A549 (cell line): ENCODE data around the gene CHFR. TPM values are rescaled to one million over a fixed set of nuclear protein-coding genes. Genes with fewer than 3 reads are reported as not detected.
A peak's percentile ranks its signal among the peaks of the same experiment; 100 is the strongest.

Experiments used
- ATAC-seq, 2 experiments: fragments of 200-7000 bp in 1 of 2; fragments of >200 bp in 1 of 2; cut with Nextera tagmentation in 1 of 2; cut with Tn5 transposase in 1 of 2; 3 replicates each; pipeline versions ENCODE4 v1.8.0 to v1.9.1; 2018 to 2020; ENCODE audit warnings: mild to moderate bottlenecking in 1 of 2, moderate library complexity in 1 of 2
- CTCF ChIA-PET: fragments of 300-600 bp; sonication (Branson Sonifier 250); formaldehyde crosslinking; extraction: SDS; loops from one replicate; lab custom pipeline; 2021; ENCODE audit warnings: antibody characterized with exemption, inconsistent platforms; lab: Yijun Ruan, JAX
- POLR2A ChIA-PET: fragments of 350-600 bp; formaldehyde crosslinking; extraction: SDS; loops from one replicate; lab custom pipeline; 2021; ENCODE audit warnings: antibody characterized with exemption, inconsistent platforms; lab: Yijun Ruan, JAX
- DNase-seq, 2 experiments: peaks; one replicate each; pipeline versions ENCODE4 v3.0.0 to v3.0.0-alpha.2; 2011 to 2016; ENCODE audit warnings: low read depth in 1 of 2, low spot score in 1 of 2
- FAIRE-seq: peaks from 2 replicates; lab custom pipeline; 2011; peaks lifted over from hg19 to GRCh38; lab: Jason Lieb, UNC
- H3K27ac ChIP-seq, 2 experiments: fragments of >200 bp; sonication (Bioruptor Twin); formaldehyde crosslinking; 3 replicates each; pipeline ENCODE4 v1.5.1; 2016 to 2017
- H3K4me1 ChIP-seq: fragments of >200 bp; sonication (Bioruptor Twin); formaldehyde crosslinking; 3 replicates; pipeline ENCODE4 v1.6.1; 2016
- H3K4me2 ChIP-seq: fragments of >200 bp; sonication (Bioruptor Twin); formaldehyde crosslinking; 3 replicates; pipeline ENCODE4 v1.6.1; 2016
- H3K4me3 ChIP-seq: fragments of >200 bp; sonication (Bioruptor Twin); formaldehyde crosslinking; 3 replicates; pipeline ENCODE4 v1.5.1; 2016
- H3K9me3 ChIP-seq: fragments of >200 bp; sonication (Bioruptor Twin); formaldehyde crosslinking; 3 replicates; pipeline ENCODE4 v1.6.1; 2016
- ATOH8 ChIP-seq: fragments of 250-450 bp; sonication (Bioruptor Pico); IDR thresholded peaks from 2 replicates; pipeline ENCODE4 v1.5.0; 2020; ENCODE audit warnings: low read depth, mild to moderate bottlenecking, moderate library complexity
- BHLHE40 ChIP-seq: IDR thresholded peaks from 2 replicates; pipeline ENCODE4 v1.6.1; 2012; ENCODE audit warnings: low read depth, low read length, inconsistent platforms
- CBX2 ChIP-seq: fragments of 200-600 bp; sonication (generic); IDR thresholded peaks from 2 replicates; pipeline ENCODE4 v1.6.1; 2016; ENCODE audit warnings: low read depth, mild to moderate bottlenecking, borderline replicate concordance
- CEBPB ChIP-seq, 2 experiments: fragments of >200 bp in 1 of 2; sonication (Bioruptor Twin) in 1 of 2; formaldehyde crosslinking in 1 of 2; IDR thresholded peaks; 2 replicates each; pipeline ENCODE4 v1.6.1; 2012 to 2016
- E2F6 ChIP-seq: IDR thresholded peaks from 2 replicates; pipeline ENCODE4 v1.6.1; 2012; ENCODE audit warnings: low read depth, borderline replicate concordance
- EHF ChIP-seq: fragments of 250-450 bp; sonication (Bioruptor Pico); IDR thresholded peaks from 2 replicates; pipeline ENCODE4 v1.5.0; 2020; ENCODE audit warnings: mild to moderate bottlenecking
- EHMT2 ChIP-seq: fragments of 200-600 bp; sonication (generic); IDR thresholded peaks from 2 replicates; pipeline ENCODE4 v1.6.1; 2016; ENCODE audit warnings: antibody characterized with exemption, low read depth, mild to moderate bottlenecking, moderate library complexity
- EP300 ChIP-seq, 2 experiments: fragments of >200 bp; sonication (Bioruptor Twin); formaldehyde crosslinking; IDR thresholded peaks; 2 replicates in 1 of 2; 3 replicates in 1 of 2; pipeline ENCODE4 v1.6.1; 2016 to 2017
- ESRRA ChIP-seq: fragments of 150-350 bp; IDR thresholded peaks from 2 replicates; pipeline ENCODE4 v1.6.1; 2014; ENCODE audit warnings: mild to moderate bottlenecking, low read length, borderline replicate concordance
- FOSB ChIP-seq: fragments of 250-450 bp; sonication (Bioruptor Pico); IDR thresholded peaks from 2 replicates; pipeline ENCODE4 v1.5.0; 2020; ENCODE audit warnings: mild to moderate bottlenecking, moderate library complexity
- FOSL2 ChIP-seq, 2 experiments: fragments of 450-650 bp in 1 of 2; fragments of >200 bp in 1 of 2; sonication (Bioruptor Twin) in 1 of 2; formaldehyde crosslinking; IDR thresholded peaks; 2 replicates each; pipeline versions ENCODE4 v1.5.0 to v1.6.1; 2016 to 2020; ENCODE audit warnings: mild to moderate bottlenecking in 1 of 2, moderate library complexity in 1 of 2
- FOXS1 ChIP-seq: fragments of 250-450 bp; sonication (Bioruptor Pico); IDR thresholded peaks from 2 replicates; pipeline ENCODE4 v1.5.0; 2020; ENCODE audit warnings: mild to moderate bottlenecking, moderate library complexity
- GATA3 ChIP-seq: IDR thresholded peaks from 2 replicates; pipeline ENCODE4 v1.6.1; 2012; ENCODE audit warnings: borderline replicate concordance
- HES2 ChIP-seq: fragments of >200 bp; sonication (Bioruptor Twin); formaldehyde crosslinking; IDR thresholded peaks from 2 replicates; pipeline ENCODE4 v1.6.1; 2016
- HEYL ChIP-seq: fragments of 250-450 bp; sonication (Bioruptor Pico); IDR thresholded peaks from 2 replicates; pipeline ENCODE4 v1.8.0; 2021; ENCODE audit warnings: mild to moderate bottlenecking, moderate library complexity
- HMGXB4 ChIP-seq: fragments of 250-450 bp; sonication (Bioruptor Pico); IDR thresholded peaks from 2 replicates; pipeline ENCODE4 v1.5.0; 2021; ENCODE audit warnings: mild to moderate bottlenecking, moderate library complexity, borderline replicate concordance
- HOXB5 ChIP-seq: fragments of 250-450 bp; sonication (Bioruptor Pico); IDR thresholded peaks from 2 replicates; pipeline ENCODE4 v1.5.0; 2020; ENCODE audit warnings: mild to moderate bottlenecking, moderate library complexity
- JUNB ChIP-seq: fragments of >200 bp; sonication (Bioruptor Twin); formaldehyde crosslinking; IDR thresholded peaks from 2 replicates; pipeline ENCODE4 v1.6.1; 2016
- KDM5A ChIP-seq: fragments of 200-600 bp; sonication (generic); IDR thresholded peaks from 2 replicates; pipeline ENCODE4 v1.6.1; 2016; ENCODE audit warnings: antibody characterized with exemption, mild to moderate bottlenecking
- MAFK ChIP-seq: fragments of 450-650 bp; IDR thresholded peaks from 2 replicates; pipeline ENCODE4 v1.6.1; 2014; ENCODE audit not compliant: partially characterized antibody
- MAX ChIP-seq: IDR thresholded peaks from 2 replicates; pipeline ENCODE4 v1.6.1; 2012
- MYC ChIP-seq: IDR thresholded peaks from 2 replicates; pipeline ENCODE4 v1.6.1; 2012; ENCODE audit warnings: mild to moderate bottlenecking, inconsistent platforms, low read length, improper control_type of control experiment, borderline replicate concordance
- NFE2L2 ChIP-seq: fragments of 150-350 bp; conservative IDR thresholded peaks from 2 replicates; pipeline ENCODE4 v1.6.1; 2014; ENCODE audit warnings: low read length
- NPAS2 ChIP-seq: fragments of 250-450 bp; sonication (Bioruptor Pico); IDR thresholded peaks from 2 replicates; pipeline ENCODE4 v1.8.0; 2022; ENCODE audit warnings: mild to moderate bottlenecking, moderate library complexity, borderline replicate concordance
- PHF8 ChIP-seq: fragments of 200-600 bp; sonication (generic); IDR thresholded peaks from 2 replicates; pipeline ENCODE4 v1.6.1; 2016; ENCODE audit warnings: low read depth, mild to moderate bottlenecking, antibody characterized with exemption, moderate library complexity, borderline replicate concordance
- POLR2A ChIP-seq: IDR thresholded peaks from 2 replicates; pipeline ENCODE4 v1.6.1; 2012; ENCODE audit warnings: mild to moderate bottlenecking, low read length
- POLR2AphosphoS2 ChIP-seq: conservative IDR thresholded peaks from 2 replicates; pipeline ENCODE4 v1.6.1; 2012; ENCODE audit warnings: low read length, improper control_type of control experiment, inconsistent platforms
- RAD21 ChIP-seq, 2 experiments: fragments of >200 bp in 1 of 2; sonication (Bioruptor Twin) in 1 of 2; formaldehyde crosslinking in 1 of 2; IDR thresholded peaks in 1 of 2; conservative IDR thresholded peaks in 1 of 2; 2 replicates in 1 of 2; 3 replicates in 1 of 2; pipeline ENCODE4 v1.6.1; 2012 to 2018; ENCODE audit warnings: inconsistent platforms in 1 of 2
- RNF2 ChIP-seq: fragments of 200-600 bp; sonication (generic); IDR thresholded peaks from 2 replicates; pipeline ENCODE4 v1.6.1; 2016; ENCODE audit warnings: low read depth, mild to moderate bottlenecking, antibody characterized with exemption, moderate library complexity, borderline replicate concordance
- TFCP2L1 ChIP-seq: fragments of 250-450 bp; sonication (Bioruptor Pico); IDR thresholded peaks from 2 replicates; pipeline ENCODE4 v1.5.0; 2021; ENCODE audit warnings: mild to moderate bottlenecking
- TP53 ChIP-seq: fragments of 250-450 bp; sonication (Bioruptor Pico); IDR thresholded peaks from 2 replicates; pipeline ENCODE4 v1.5.0; 2021; ENCODE audit warnings: mild to moderate bottlenecking, moderate library complexity
- USF2 ChIP-seq: fragments of 450-650 bp; IDR thresholded peaks from 2 replicates; pipeline ENCODE4 v1.6.1; 2014; ENCODE audit warnings: antibody characterized with exemption
- ZC3H11A ChIP-seq: fragments of 450-650 bp; IDR thresholded peaks from 2 replicates; pipeline ENCODE4 v1.6.1; 2014; ENCODE audit warnings: antibody characterized with exemption, mild to moderate bottlenecking
- ZFP36 ChIP-seq: fragments of 450-650 bp; IDR thresholded peaks from 2 replicates; pipeline ENCODE4 v1.6.1; 2014; ENCODE audit warnings: borderline replicate concordance; ENCODE audit not compliant: partially characterized antibody
- ZNF302 ChIP-seq: fragments of 250-450 bp; sonication (Bioruptor Pico); IDR thresholded peaks from 2 replicates; pipeline ENCODE4 v1.9.0; 2021; ENCODE audit warnings: inconsistent platforms, mild to moderate bottlenecking, moderate library complexity
- WGBS: methylation state at CpG from one replicate; pipeline ENCODE4 v1.1.6; 2017; ENCODE audit errors: missing lambda C conversion rate; 5-methylcytosine and 5-hydroxymethylcytosine counted together
- polyA minus RNA-seq: library from RNA; depleted of rRNA, polyadenylated mRNA; stranded (reverse); fragments of >200 nt; gene quantifications from 2 replicates; pipeline ENCODE4 v1.2.3, GENCODE V29; 2011; rRNA and poly(A)+ RNA removed
- polyA plus RNA-seq, 4 experiments: library from polyadenylated mRNA; depleted of rRNA in 3 of 4; stranded (reverse); fragments of >200 nt; fragmentation: RNase III in 1 of 4; extraction: RNeasy Plus Mini Kit Qiagen cat#74134 plus additional on column Dnase treatment in 1 of 4; gene quantifications; 2 replicates in 3 of 4; 3 replicates in 1 of 4; pipeline ENCODE4 v1.2.3, GENCODE V29; 2011 to 2017

The CHFR gene
- polyA plus RNA-seq (2011; rRNA removed) (38.8 and 41.0 TPM in 2 replicates), polyA plus RNA-seq (2017; fragmentation: RNase III; extraction: RNeasy Plus Mini Kit Qiagen cat#74134 plus additional on column Dnase treatment) (19.2 to 21.2 TPM (median 20.9 TPM) in 3 replicates), polyA minus RNA-seq (80.6 and 90.7 TPM in 2 replicates)
- polyA plus RNA-seq (2012; cell fraction: cytosol; rRNA removed), result 29.8 and 32.7 TPM in 2 replicates
- polyA plus RNA-seq (2012; cell fraction: nucleus; rRNA removed), result 85.6 and 125 TPM in 2 replicates

GRCh38 chr12:132887513-132888351, at the start of gene CHFR:
CHFR (minus strand) TSS chr12:132887605; CDS start chr12:132887328, 277 bp downstream.
- Histone ChIP-seq H3K27ac (peak within 1 kb of the TSS; percentile 76 to 97), H3K9me3 (peaks cover 66% of the 10 kb centered on the region), H3K4me1 (no peaks in the 10 kb centered on the region), H3K4me3 (peak within 1 kb of the TSS; percentile 81), H3K4me2 (peak within 1 kb of the TSS; percentile 78)
- CTCF ChIA-PET, result interaction anchor here (0.8 kb wide), 1 partner anchor 99 kb away, joined by 3 read pairs; no protein-coding TSS in a partner anchor
- ATAC-seq (peak; percentile 100), FAIRE-seq (no peak), DNase-seq (peak; percentile 85 to 98)
- WGBS, result 12% methylated on average over 50 of the region's 84 CpGs
- POLR2A ChIA-PET, result interaction anchor here (0.6 to 1.0 kb wide), 4 partner anchors 68 to 294 kb away, joined by 3 to 5 read pairs (median 4); partner anchors contain the start of genes ZNF268, ZNF605 and ZNF891
- no peak for TF ChIP-seq ESRRA
- 0 out of 2 replicates have a peak, but pooled peaks have one; percentile 56 for TF ChIP-seq HOXB5
- peak; percentile 93 for TF ChIP-seq MAX
- TF ChIP-seq EHMT2, result no peak
- no peak for TF ChIP-seq POLR2AphosphoS2
- peak; percentile 16; the same call in 1 of the 2 replicates for TF ChIP-seq GATA3
- no peak for TF ChIP-seq FOXS1 (CRISPR knock-in tag)
- no peak for TF ChIP-seq NFE2L2
- TF ChIP-seq JUNB, result no peak
- no peak for TF ChIP-seq ZC3H11A
- TF ChIP-seq EHF (CRISPR knock-in tag), result peak; percentile 91
- peak; percentile 20; the same call in 1 of the 2 replicates for TF ChIP-seq POLR2A
- peak; percentile 86; the same call in 1 of the 2 replicates for TF ChIP-seq MYC
- no peak for TF ChIP-seq TFCP2L1 (CRISPR knock-in tag)
- no peak for TF ChIP-seq KDM5A
- no peak for TF ChIP-seq EP300 (IDR thresholded peaks at IDR 0.05)
- TF ChIP-seq BHLHE40, result no peak
- TF ChIP-seq E2F6, result peak; percentile 90
- no peak for TF ChIP-seq CBX2
- no peak for TF ChIP-seq RAD21 (conservative IDR thresholded peaks at IDR 0.05 in 1 of 2, IDR thresholded peaks at IDR 0.05 in 1 of 2)
- TF ChIP-seq TP53, result peak; percentile 42; the same call in 1 of the 2 replicates
- TF ChIP-seq MAFK, result no peak
- TF ChIP-seq FOSL2 (IDR thresholded peaks at IDR 0.05), result no peak
- no peak for TF ChIP-seq FOSL2 (CRISPR knock-in tag; IDR thresholded peaks at IDR 0.05)
- no peak for TF ChIP-seq NPAS2 (CRISPR knock-in tag)
- no peak for TF ChIP-seq RNF2
- no peak for TF ChIP-seq ZFP36
- peak; percentile 61 for TF ChIP-seq USF2
- TF ChIP-seq FOSB (CRISPR knock-in tag), result peak; percentile 54; the same call in 1 of the 2 replicates
- no peak; the same call in 1 of the 2 replicates for TF ChIP-seq HMGXB4 (CRISPR knock-in tag)
- TF ChIP-seq ZNF302 (CRISPR knock-in tag), result no peak
- TF ChIP-seq HES2, result no peak
- TF ChIP-seq PHF8, result peak; percentile 82; the same call in 1 of the 2 replicates
- TF ChIP-seq HEYL, result no peak
- no peak for TF ChIP-seq CEBPB (IDR thresholded peaks at IDR 0.05)
- TF ChIP-seq ATOH8 (CRISPR knock-in tag), result no peak
